Karpas-422 (cell line): ENCODE measurements around the gene FAT1. TPM values are rescaled to one million over a fixed set of nuclear protein-coding genes. Genes with fewer than 3 reads are reported as not detected.

Source experiments
- DNase-seq: peaks from one replicate; pipeline ENCODE4 v3.0.0-alpha.2; 2015
- H2AFZ ChIP-seq: fragments of 200-600 bp; sonication (generic); 2 replicates; pipeline ENCODE4 v1.6.1; 2014; ENCODE audit warnings: antibody characterized with exemption, low read length, mixed read lengths
- H3K27ac ChIP-seq: fragments of 200-600 bp; sonication (generic); 2 replicates; pipeline ENCODE4 v1.5.1; 2014; ENCODE audit warnings: mild to moderate bottlenecking, low read length, moderate library complexity
- H3K27me3 ChIP-seq: fragments of 200-600 bp; sonication (generic); 2 replicates; pipeline ENCODE4 v1.6.1; 2014; ENCODE audit warnings: low read length, mixed read lengths
- H3K36me3 ChIP-seq: fragments of 200-600 bp; sonication (generic); 2 replicates; pipeline ENCODE4 v1.6.1; 2014; ENCODE audit warnings: low read length, mixed read lengths; ENCODE audit not compliant: insufficient read depth
- H3K4me1 ChIP-seq: fragments of 200-600 bp; sonication (generic); 2 replicates; pipeline ENCODE4 v1.6.1; 2014; ENCODE audit warnings: mild to moderate bottlenecking, low read length, mixed read lengths
- H3K4me2 ChIP-seq: fragments of 200-600 bp; sonication (generic); 2 replicates; pipeline ENCODE4 v1.6.1; 2014; ENCODE audit warnings: low read length, low read depth, mild to moderate bottlenecking; ENCODE audit not compliant: poor library complexity, severe bottlenecking
- H3K4me3 ChIP-seq: fragments of 200-600 bp; sonication (generic); 2 replicates; pipeline ENCODE4 v1.5.1; 2014; ENCODE audit warnings: mild to moderate bottlenecking, antibody characterized with exemption, low read length, mixed read lengths
- H3K79me2 ChIP-seq: fragments of 200-600 bp; sonication (generic); 2 replicates; pipeline ENCODE4 v1.6.1; 2014; ENCODE audit warnings: mild to moderate bottlenecking, low read length, mixed read lengths
- H3K9ac ChIP-seq: fragments of 200-600 bp; sonication (generic); 2 replicates; pipeline ENCODE4 v1.6.0; 2014; ENCODE audit warnings: low read length
- H3K9me2 ChIP-seq: fragments of 200-600 bp; sonication (generic), shearing (Covaris generic); replicated peaks from 2 replicates; pipeline ENCODE4 v1.6.0; 2014; ENCODE audit warnings: mild to moderate bottlenecking, low read length, moderate library complexity; ENCODE audit not compliant: insufficient read depth
- H3K9me3 ChIP-seq: fragments of 300-700, 200-600 bp; sonication (generic); 2 replicates; pipeline ENCODE4 v1.6.1; 2014; ENCODE audit warnings: low read length, mixed read lengths
- H4K20me1 ChIP-seq: fragments of 200-600 bp; sonication (generic); 2 replicates; pipeline ENCODE4 v1.6.1; 2014; ENCODE audit warnings: mild to moderate bottlenecking, antibody characterized with exemption, low read length, low read depth; ENCODE audit not compliant: insufficient read depth
- total RNA-seq: library from RNA; depleted of rRNA; stranded (reverse); fragments of >200 nt; shearing (Covaris generic); gene quantifications from 2 replicates; pipeline ENCODE4 v1.2.3, GENCODE V29; 2014; ENCODE audit warnings: low replicate concordance

Gene FAT1
- total RNA-seq, 1 experiment from 2014 or later, result 0.15 TPM

DNA sequence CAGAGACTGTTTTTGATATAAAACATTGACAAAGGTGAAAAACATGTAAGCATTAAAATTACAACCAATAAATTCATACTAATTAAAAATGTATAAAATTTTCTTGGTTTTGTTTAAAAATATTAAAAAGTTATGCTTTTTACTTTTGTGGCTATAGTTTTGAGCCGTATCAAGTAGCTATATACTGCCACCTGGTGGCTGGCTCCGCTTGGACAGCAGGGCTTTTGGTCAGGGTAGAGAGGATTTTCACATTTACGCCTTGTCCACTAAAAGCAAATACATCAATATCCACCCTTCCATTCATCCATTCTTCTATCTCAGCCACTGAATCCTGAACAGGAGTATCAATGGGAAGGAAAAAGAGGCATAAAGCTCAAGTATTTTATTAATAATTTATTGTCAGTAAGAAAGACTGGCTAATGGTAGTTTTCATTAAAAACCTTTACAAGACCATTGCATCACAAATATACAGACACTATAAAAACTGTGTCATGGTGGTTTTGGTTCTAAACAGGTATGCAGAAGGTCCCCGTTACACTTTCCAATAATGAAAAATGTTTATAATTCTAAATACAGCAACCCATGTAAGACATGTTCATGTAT is 136.1 kb downstream of the FAT1 start:
- H4K20me1 ChIP-seq, result no peaks in the 10 kb centered on the region
- no peaks in the 10 kb centered on the region for H3K79me2 ChIP-seq
- no peaks in the 10 kb centered on the region for H3K9me2 ChIP-seq
- H3K9ac ChIP-seq, result no peak overlapping the region
- H3K36me3 ChIP-seq, result no peaks in the 10 kb centered on the region
- peak; percentile 65 for DNase-seq
- H3K4me1 ChIP-seq, result no peaks in the 10 kb centered on the region
- no peak overlapping the region for H3K27ac ChIP-seq
- H3K9me3 ChIP-seq, result no peaks in the 10 kb centered on the region
- H3K4me3 ChIP-seq, result no peak overlapping the region
- H3K27me3 ChIP-seq, result no peaks in the 10 kb centered on the region
- no peak overlapping the region for H2AFZ ChIP-seq
- H3K4me2 ChIP-seq, result no peak overlapping the region

DNA sequence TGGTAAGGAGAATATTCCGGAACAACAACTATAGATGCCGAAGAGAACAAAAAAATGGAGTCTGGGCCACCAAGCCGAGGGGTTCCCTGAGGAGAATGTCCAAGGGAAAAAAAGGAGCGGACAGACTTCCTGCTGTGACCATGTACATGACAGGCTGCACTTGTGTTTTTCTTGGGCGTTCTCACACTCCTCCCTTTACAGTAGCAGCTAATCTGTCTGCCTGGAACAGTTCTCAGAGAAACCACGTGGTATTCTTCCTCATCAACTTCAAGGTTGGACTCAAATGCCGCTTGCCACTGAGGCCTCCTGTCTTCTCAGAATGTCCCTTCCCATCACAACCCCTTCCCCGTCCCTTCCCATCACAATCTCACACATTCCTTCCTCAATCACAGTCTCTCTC is 137.5 kb downstream of the FAT1 start:
- H3K9ac ChIP-seq, result no peak overlapping the region
- H3K4me1 ChIP-seq, result no peaks in the 10 kb centered on the region
- no peaks in the 10 kb centered on the region for H3K9me2 ChIP-seq
- H3K36me3 ChIP-seq, result no peaks in the 10 kb centered on the region
- H4K20me1 ChIP-seq, result no peaks in the 10 kb centered on the region
- H3K9me3 ChIP-seq, result no peaks in the 10 kb centered on the region
- H3K4me2 ChIP-seq, result no peak overlapping the region
- H3K79me2 ChIP-seq, result no peaks in the 10 kb centered on the region
- DNase-seq, result no peak
- no peak overlapping the region for H3K4me3 ChIP-seq
- H2AFZ ChIP-seq, result no peak overlapping the region
- H3K27me3 ChIP-seq, result no peaks in the 10 kb centered on the region
- H3K27ac ChIP-seq, result no peak overlapping the region

DNA sequence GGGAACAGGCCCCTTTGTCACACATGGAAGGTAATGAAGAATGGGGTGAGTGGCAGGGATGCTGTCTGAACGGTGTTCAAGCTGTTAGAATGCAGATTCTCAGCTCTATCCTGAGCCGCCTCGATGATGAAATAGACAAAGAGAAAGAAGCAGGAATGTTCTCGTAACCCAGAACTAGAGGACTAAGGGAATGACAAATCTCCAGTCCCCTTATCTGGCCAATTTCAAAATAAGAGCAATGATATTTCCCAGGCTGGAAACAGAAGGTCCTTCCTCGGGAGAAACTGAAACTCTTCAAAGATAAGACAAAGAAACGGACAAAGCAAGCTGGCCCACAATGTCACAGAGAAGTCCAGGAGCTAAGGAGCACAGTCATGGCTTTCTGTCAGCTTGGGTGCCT is 138.7 kb downstream of the FAT1 start:
- H3K36me3 ChIP-seq, result no peaks in the 10 kb centered on the region
- H3K27ac ChIP-seq, result no peak overlapping the region
- no peaks in the 10 kb centered on the region for H3K79me2 ChIP-seq
- DNase-seq, result no peak
- no peaks in the 10 kb centered on the region for H3K9me3 ChIP-seq
- H3K4me3 ChIP-seq, result no peak overlapping the region
- H4K20me1 ChIP-seq, result no peaks in the 10 kb centered on the region
- H3K27me3 ChIP-seq, result no peaks in the 10 kb centered on the region
- no peak overlapping the region for H3K9ac ChIP-seq
- no peaks in the 10 kb centered on the region for H3K4me1 ChIP-seq
- no peaks in the 10 kb centered on the region for H3K9me2 ChIP-seq
- no peak overlapping the region for H2AFZ ChIP-seq
- no peak overlapping the region for H3K4me2 ChIP-seq

- Histone ChIP-seq H3K27me3 (no peaks in the 10 kb centered on the region), H4K20me1 (no peaks in the 10 kb centered on the region), H3K4me3 (no peak overlapping the region), H3K9ac (no peak overlapping the region), H3K4me2 (no peak overlapping the region), H3K79me2 (no peaks in the 10 kb centered on the region), H3K9me2 (no peaks in the 10 kb centered on the region), H3K27ac (no peak overlapping the region), H3K4me1 (no peaks in the 10 kb centered on the region), H3K36me3 (no peaks in the 10 kb centered on the region), H3K9me3 (no peaks in the 10 kb centered on the region), H2AFZ (no peak overlapping the region)
- DNase-seq, result no peak
Measured at GRCh38 chr4:186581421-186581820, 142.2 kb downstream of the FAT1 start.

DNA sequence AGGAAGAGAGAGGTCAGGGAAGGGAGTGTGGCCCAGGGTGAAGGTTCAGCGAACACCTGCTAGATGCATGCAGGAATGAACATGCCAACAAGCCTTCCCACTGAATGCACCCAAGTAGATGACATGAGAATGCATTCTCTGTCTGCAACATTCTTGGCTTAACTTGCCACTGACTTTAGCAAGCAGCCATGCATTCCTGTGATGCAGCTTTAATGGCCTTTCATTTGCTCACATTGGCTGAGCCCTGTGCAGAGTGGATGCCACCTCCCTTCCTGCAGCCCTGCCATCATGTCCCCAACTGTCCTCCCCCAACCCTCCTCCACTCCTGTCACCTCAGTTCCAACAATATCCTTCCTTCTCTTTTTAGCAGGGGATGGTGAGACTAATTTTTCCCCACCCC is 143.0 kb downstream of the FAT1 start:
- no peaks in the 10 kb centered on the region for H3K79me2 ChIP-seq
- no peak overlapping the region for H3K4me2 ChIP-seq
- H3K36me3 ChIP-seq, result no peaks in the 10 kb centered on the region
- no peaks in the 10 kb centered on the region for H3K4me1 ChIP-seq
- no peaks in the 10 kb centered on the region for H3K27me3 ChIP-seq
- no peak for DNase-seq
- H4K20me1 ChIP-seq, result no peaks in the 10 kb centered on the region
- H2AFZ ChIP-seq, result no peak overlapping the region
- H3K9me2 ChIP-seq, result no peaks in the 10 kb centered on the region
- no peaks in the 10 kb centered on the region for H3K9me3 ChIP-seq
- H3K27ac ChIP-seq, result no peak overlapping the region
- no peak overlapping the region for H3K9ac ChIP-seq
- H3K4me3 ChIP-seq, result no peak overlapping the region

DNA sequence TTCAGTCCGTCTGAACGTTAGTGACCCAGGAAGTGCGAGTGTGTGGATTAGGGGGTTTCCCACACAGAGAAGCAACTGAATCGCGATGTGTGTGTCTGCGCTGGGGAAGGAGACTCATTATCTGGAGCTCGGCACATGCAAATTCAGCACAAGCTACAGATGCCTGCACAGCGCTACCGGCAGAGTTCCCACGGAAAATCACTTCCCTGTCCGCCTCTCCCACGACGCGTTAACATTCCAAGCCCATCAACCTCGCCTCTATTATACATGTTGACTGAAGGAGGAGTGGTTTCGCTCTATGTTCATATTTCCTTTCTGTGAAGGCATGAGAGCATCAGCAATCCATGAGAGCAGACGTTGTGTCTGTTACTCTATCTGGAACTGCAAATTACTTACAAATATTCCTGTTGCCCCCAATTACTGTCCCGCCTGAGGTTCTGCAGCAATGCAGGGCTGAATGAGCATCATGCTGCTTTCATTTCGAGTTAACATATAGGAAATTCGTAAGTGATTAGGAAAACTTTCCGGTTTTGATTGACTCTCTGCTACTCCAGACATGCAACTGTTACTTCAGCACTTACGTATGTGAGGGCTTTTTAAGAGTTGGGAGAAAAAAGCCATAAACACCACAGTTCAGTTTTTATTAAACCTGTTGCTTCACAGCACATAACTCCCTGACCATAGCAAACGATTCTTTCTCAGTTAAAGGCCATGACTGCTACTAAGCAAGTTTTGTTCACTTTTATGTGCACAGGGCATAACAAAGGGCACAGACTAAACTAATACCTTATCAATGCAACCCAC is 153.3 kb downstream of the FAT1 start:
- Histone ChIP-seq H3K4me2 (no peak overlapping the region), H3K4me1 (no peaks in the 10 kb centered on the region)

GRCh38 chr4:186569533-186570192 is 154.0 kb downstream of the FAT1 start:
- Histone ChIP-seq H3K27me3 (no peaks in the 10 kb centered on the region), H3K4me2 (no peak overlapping the region), H3K36me3 (no peaks in the 10 kb centered on the region), H3K9ac (no peak overlapping the region), H3K9me2 (no peaks in the 10 kb centered on the region), H4K20me1 (no peaks in the 10 kb centered on the region), H3K4me3 (no peak overlapping the region), H3K9me3 (no peaks in the 10 kb centered on the region), H3K4me1 (no peaks in the 10 kb centered on the region), H3K27ac (no peak overlapping the region), H2AFZ (no peak overlapping the region), H3K79me2 (no peaks in the 10 kb centered on the region)
- no peak for DNase-seq

More for the DNA sequence above, 153.3 kb downstream of the FAT1 start:
- Histone ChIP-seq H3K9ac (no peak overlapping the region), H3K9me3 (no peaks in the 10 kb centered on the region), H3K79me2 (no peaks in the 10 kb centered on the region), H3K27ac (no peak overlapping the region), H3K9me2 (no peaks in the 10 kb centered on the region), H3K4me3 (no peak overlapping the region), H3K36me3 (no peaks in the 10 kb centered on the region), H4K20me1 (no peaks in the 10 kb centered on the region), H3K27me3 (no peaks in the 10 kb centered on the region), H2AFZ (no peak overlapping the region)
- no peak for DNase-seq

- Histone ChIP-seq H3K4me2 (no peak overlapping the region), H3K27me3 (no peaks in the 10 kb centered on the region), H3K4me3 (no peak overlapping the region), H3K4me1 (no peaks in the 10 kb centered on the region), H3K9me2 (no peaks in the 10 kb centered on the region), H4K20me1 (no peaks in the 10 kb centered on the region), H3K27ac (no peak overlapping the region), H2AFZ (no peak overlapping the region), H3K9ac (no peak overlapping the region), H3K9me3 (no peaks in the 10 kb centered on the region), H3K36me3 (no peaks in the 10 kb centered on the region), H3K79me2 (no peaks in the 10 kb centered on the region)
- no peak for DNase-seq
Measured at GRCh38 chr4:186566068-186566467, 157.6 kb downstream of the FAT1 start.
